H9 (cell line): ENCODE results near the gene MED22. TPM values are rescaled to one million over a fixed set of nuclear protein-coding genes. Genes with fewer than 3 reads are reported as not detected.

Source experiments
- DNase-seq: peaks from one replicate; pipeline ENCODE4 v3.0.0-alpha.2; 2017
- H2AFZ ChIP-seq: one replicate; pipeline ENCODE4 v1.6.1; 2013; ENCODE audit warnings: mild to moderate bottlenecking, low read length, control low read depth, moderate library complexity
- H2AK5ac ChIP-seq: 2 replicates; pipeline ENCODE4 v1.6.1; 2013; ENCODE audit warnings: low read length, control low read depth, mixed read lengths; ENCODE audit not compliant: insufficient read length
- H2BK120ac ChIP-seq: one replicate; pipeline ENCODE4 v1.6.1; 2013; ENCODE audit warnings: low read depth, mild to moderate bottlenecking, low read length, control low read depth, inconsistent platforms; ENCODE audit not compliant: poor library complexity, severe bottlenecking
- H2BK12ac ChIP-seq: 2 replicates; pipeline ENCODE4 v1.6.1; 2013; ENCODE audit warnings: low read length, control low read depth, mixed read lengths, low read depth; ENCODE audit not compliant: insufficient read length
- H2BK15ac ChIP-seq: 2 replicates; pipeline ENCODE4 v1.6.1; 2013; ENCODE audit warnings: low read depth, low read length, control low read depth
- H2BK20ac ChIP-seq: one replicate; pipeline ENCODE4 v1.6.1; 2013; ENCODE audit warnings: low read depth, mild to moderate bottlenecking, low read length, control low read depth, inconsistent platforms; ENCODE audit not compliant: poor library complexity, severe bottlenecking
- H2BK5ac ChIP-seq: 2 replicates; pipeline ENCODE4 v1.6.1; 2013; ENCODE audit warnings: low read length, control low read depth, mixed read lengths; ENCODE audit not compliant: insufficient read length
- H3K14ac ChIP-seq: 2 replicates; pipeline ENCODE4 v1.6.1; 2013; ENCODE audit warnings: low read length, control low read depth; ENCODE audit not compliant: insufficient read depth
- H3K18ac ChIP-seq: 2 replicates; pipeline ENCODE4 v1.6.1; 2013; ENCODE audit warnings: low read depth, mild to moderate bottlenecking, mixed read lengths, low read length, control low read depth; ENCODE audit not compliant: insufficient read length
- H3K23ac ChIP-seq: 2 replicates; pipeline ENCODE4 v1.6.1; 2013; ENCODE audit warnings: low read length, control low read depth, mixed read lengths, low read depth; ENCODE audit not compliant: insufficient read length
- H3K23me2 ChIP-seq: 2 replicates; pipeline ENCODE4 v1.6.1; 2013; ENCODE audit warnings: low read depth, mild to moderate bottlenecking, mixed read lengths, low read length, control low read depth; ENCODE audit not compliant: insufficient read length, poor library complexity, severe bottlenecking
- H3K27ac ChIP-seq: 2 replicates; pipeline ENCODE4 v1.5.1; 2013; ENCODE audit warnings: low read length, control low read depth, mixed read lengths, low read depth; ENCODE audit not compliant: insufficient read length
- H3K27me3 ChIP-seq: 2 replicates; pipeline ENCODE4 v1.6.1; 2013; ENCODE audit warnings: low read length, control low read depth, inconsistent platforms; ENCODE audit not compliant: insufficient read depth
- H3K4ac ChIP-seq: 2 replicates; pipeline ENCODE4 v1.6.1; 2013; ENCODE audit warnings: low read depth, mild to moderate bottlenecking, control low read depth, inconsistent platforms, low read length, moderate library complexity
- H3K4me1 ChIP-seq: 2 replicates; pipeline ENCODE4 v1.6.1; 2013; ENCODE audit warnings: low read length, control low read depth, inconsistent platforms; ENCODE audit not compliant: insufficient read depth
- H3K4me2 ChIP-seq: 2 replicates; pipeline ENCODE4 v1.6.1; 2013; ENCODE audit warnings: low read length, control low read depth, mixed read lengths; ENCODE audit not compliant: insufficient read length, insufficient read depth
- H3K56ac ChIP-seq: 2 replicates; pipeline ENCODE4 v1.6.1; 2013; ENCODE audit warnings: low read depth, mild to moderate bottlenecking, mixed read lengths, low read length, control low read depth; ENCODE audit not compliant: insufficient read length
- H3K79me1 ChIP-seq: 2 replicates; pipeline ENCODE4 v1.6.1; 2013; ENCODE audit warnings: low read depth, mild to moderate bottlenecking, moderate library complexity, low read length, control low read depth, inconsistent platforms; ENCODE audit not compliant: insufficient read depth, poor library complexity, severe bottlenecking
- H3K79me2 ChIP-seq: 2 replicates; pipeline ENCODE4 v1.6.1; 2013; ENCODE audit warnings: low read length, control low read depth, inconsistent platforms; ENCODE audit not compliant: insufficient read depth
- H3K9ac ChIP-seq: 2 replicates; pipeline ENCODE4 v1.6.1; 2013; ENCODE audit warnings: low read length, control low read depth, mixed read lengths; ENCODE audit not compliant: insufficient read length; ENCODE audit errors: extremely low read depth
- H3K9me3 ChIP-seq: one replicate; pipeline ENCODE4 v1.6.1; 2013; ENCODE audit warnings: low read depth, low read length, inconsistent platforms; ENCODE audit not compliant: control insufficient read depth
- H3T11ph ChIP-seq: one replicate; pipeline ENCODE4 v1.6.1; 2013; ENCODE audit warnings: mild to moderate bottlenecking, low read length, control low read depth, inconsistent platforms
- H4K20me1 ChIP-seq: one replicate; pipeline ENCODE4 v1.6.1; 2013; ENCODE audit not compliant: control insufficient read depth, insufficient read length, insufficient read depth
- H4K5ac ChIP-seq: 2 replicates; pipeline ENCODE4 v1.6.1; 2013; ENCODE audit warnings: low read depth, mild to moderate bottlenecking, mixed read lengths, low read length, control low read depth; ENCODE audit not compliant: insufficient read length
- H4K8ac ChIP-seq: replicated peaks from 2 replicates; pipeline ENCODE4 v1.6.1; 2013; ENCODE audit warnings: low read length, control low read depth, mixed read lengths, low read depth; ENCODE audit not compliant: insufficient read length
- H4K91ac ChIP-seq: 2 replicates; pipeline ENCODE4 v1.6.1; 2013; ENCODE audit warnings: low read depth, mild to moderate bottlenecking, moderate library complexity, mixed read lengths, low read length, control low read depth; ENCODE audit not compliant: insufficient read length
- H3K27ac Mint-ChIP-seq, 3 experiments: 2 replicates in 2 of 3; 3 replicates in 1 of 3; pipeline ENCODE4 v1.8.0; 2020 to 2021; ENCODE audit warnings: mixed read lengths in 3 of 3, mild to moderate bottlenecking in 1 of 3, moderate library complexity in 1 of 3
- H3K27me3 Mint-ChIP-seq: 2 replicates; pipeline ENCODE4 v1.8.0; 2021; ENCODE audit warnings: low read depth, mild to moderate bottlenecking, moderate library complexity, mixed read lengths
- H3K36me3 Mint-ChIP-seq, 3 experiments: 2 replicates in 2 of 3; 3 replicates in 1 of 3; pipeline ENCODE4 v1.8.0; 2020 to 2021; ENCODE audit warnings: low read depth in 3 of 3, mixed read lengths in 3 of 3; ENCODE audit not compliant: insufficient read depth in 1 of 3
- H3K4me1 Mint-ChIP-seq, 2 experiments: 2 replicates each; pipeline ENCODE4 v1.8.0; 2020; ENCODE audit warnings: mixed read lengths in 2 of 2
- H3K4me3 Mint-ChIP-seq, 2 experiments: 2 replicates in 1 of 2; 3 replicates in 1 of 2; pipeline ENCODE4 v1.8.0; 2020 to 2021; ENCODE audit warnings: mild to moderate bottlenecking in 2 of 2, mixed read lengths in 2 of 2, moderate library complexity in 1 of 2
- H3K9me3 Mint-ChIP-seq, 2 experiments: 2 replicates in 1 of 2; 3 replicates in 1 of 2; pipeline ENCODE4 v1.8.0; 2020; ENCODE audit warnings: mild to moderate bottlenecking in 2 of 2, mixed read lengths in 2 of 2, moderate library complexity in 1 of 2
- CTCF ChIP-seq: fragments of 200-600 bp; sonication (generic); conservative IDR thresholded peaks from 3 replicates; pipeline ENCODE4 v1.8.0; 2021; ENCODE audit warnings: antibody characterized with exemption, mild to moderate bottlenecking
- WGBS: extraction: QIAGEN DNeasy Blood & Tissue Kit; methylation state at CpG from one replicate; pipeline ENCODE4 v1.1.7; 2013; ENCODE audit warnings: missing lambda C conversion rate, low lambda C conversion rate, mixed read lengths; ENCODE audit not compliant: insufficient read length; ENCODE audit errors: extremely low coverage; 5-methylcytosine and 5-hydroxymethylcytosine counted together
- total RNA-seq: library from RNA; stranded (reverse); gene quantifications from 2 replicates; pipeline ENCODE4 v1.2.1, GENCODE V29; 2021

Gene MED22
- total RNA-seq, 1 experiment from 2014 or later: 60.1 TPM

- peaks cover 7% of the 10 kb centered on the region; the same call in 1 of the 2 replicates for H3K79me2 ChIP-seq
Measured at GRCh38 chr9:133352635-133353340, 4.9 kb upstream of the MED22 start.

More at GRCh38 chr9:133352635-133353340, 4.9 kb upstream of the MED22 start:
- H3K27ac Mint-ChIP-seq: peak overlapping the region in 2 of 3 experiments; percentile 80 to 81; a peak in 5 of 7 replicates
- peaks cover 21 to 33% of the 10 kb centered on the region in 2 experiments for H3K4me1 Mint-ChIP-seq
- H3K36me3 Mint-ChIP-seq: peaks cover 43 to 58% (median 53%) of the 10 kb centered on the region in 3 experiments
- no peak overlapping the region for H3K56ac ChIP-seq
- H3T11ph ChIP-seq: no peak overlapping the region
- no peaks in the 10 kb centered on the region for H3K27me3 Mint-ChIP-seq
- no CpG with 5 or more reads among the region's 8 CpGs for WGBS
- no peak overlapping the region for H2AFZ ChIP-seq
- DNase-seq: no peak
- no peaks in the 10 kb centered on the region for H3K9me3 ChIP-seq
- no peak overlapping the region for H3K14ac ChIP-seq
- no peak overlapping the region for H2BK5ac ChIP-seq
- no peak overlapping the region for H2AK5ac ChIP-seq
- H3K23me2 ChIP-seq: peaks cover 15% of the 10 kb centered on the region
- no peak overlapping the region for H2BK15ac ChIP-seq
- no peaks in the 10 kb centered on the region for H3K27me3 ChIP-seq
- no peaks in the 10 kb centered on the region for H4K20me1 ChIP-seq
- TF ChIP-seq CTCF: no peak
- no peak overlapping the region for H4K5ac ChIP-seq
- no peaks in the 10 kb centered on the region; the same call in 1 of the 2 replicates for H3K4me1 ChIP-seq
- no peak overlapping the region for H4K91ac ChIP-seq
- peak overlapping the region in 1 of 2 experiments; percentile 25; a peak in 1 of 5 replicates for H3K4me3 Mint-ChIP-seq
- no peak overlapping the region for H3K27ac ChIP-seq
- H3K79me1 ChIP-seq: peaks cover 2% of the 10 kb centered on the region
- H3K18ac ChIP-seq: no peak overlapping the region
- H3K9ac ChIP-seq: no peak overlapping the region
- no peak overlapping the region for H2BK120ac ChIP-seq
- H4K8ac ChIP-seq: no peak overlapping the region
- no peak overlapping the region for H3K23ac ChIP-seq
- H3K4me2 ChIP-seq: no peak overlapping the region
- no peak overlapping the region for H2BK20ac ChIP-seq
- H3K9me3 Mint-ChIP-seq: peaks cover 0 to 3% of the 10 kb centered on the region in 2 experiments; a peak in 1 of 5 replicates
- no peak overlapping the region for H3K4ac ChIP-seq
- no peak overlapping the region for H2BK12ac ChIP-seq
